Suprapubic skin (tissue), 4 donors: ENCODE results near the gene DNAH14. TPM values are rescaled to one million over a fixed set of nuclear protein-coding genes. Genes with fewer than 3 reads are reported as not detected.

ENCODE experiments used
- DNase-seq, 2 donors: peaks; one replicate each; pipeline ENCODE4 v3.0.0-alpha.2; 2019; ENCODE audit warnings: low spot score in 2 of 2
- H3K27ac ChIP-seq: fragments of 200-600 bp; sonication (generic); one replicate; pipeline ENCODE4 v1.5.1; 2019
- H3K27me3 ChIP-seq: fragments of 200-600 bp; sonication (generic); one replicate; pipeline ENCODE4 v1.5.1; 2019
- H3K36me3 ChIP-seq: fragments of 200-600 bp; sonication (generic); one replicate; pipeline ENCODE4 v1.5.1; 2019
- H3K4me1 ChIP-seq: fragments of 200-600 bp; sonication (generic); one replicate; pipeline ENCODE4 v1.5.1; 2019
- H3K4me3 ChIP-seq: fragments of 200-600 bp; sonication (generic); one replicate; pipeline ENCODE4 v1.5.1; 2019; ENCODE audit warnings: mild to moderate bottlenecking
- H3K9me3 ChIP-seq: fragments of 200-600 bp; sonication (generic); one replicate; pipeline ENCODE4 v1.5.1; 2019
- CTCF ChIP-seq, 2 donors: fragments of 200-600 bp in 1 of 2; fragments of 450-650 bp in 1 of 2; sonication (generic) in 1 of 2; IDR thresholded peaks; one replicate each; pipeline ENCODE4 v1.5.1; 2016 to 2019; ENCODE audit warnings: antibody characterized with exemption in 2 of 2, mild to moderate bottlenecking in 1 of 2, moderate library complexity in 1 of 2
- EP300 ChIP-seq: sonication (generic); formaldehyde crosslinking; IDR thresholded peaks from one replicate; pipeline ENCODE4 v1.6.1; 2017; ENCODE audit warnings: antibody characterized with exemption
- POLR2A ChIP-seq, 2 donors: fragments of 450-650 bp; IDR thresholded peaks; one replicate each; pipeline ENCODE4 v1.6.1; 2017; ENCODE audit warnings: antibody characterized with exemption in 2 of 2, mild to moderate bottlenecking in 2 of 2, moderate library complexity in 2 of 2
- POLR2AphosphoS5 ChIP-seq, 3 donors: sonication (generic); formaldehyde crosslinking; IDR thresholded peaks; one replicate each; pipeline ENCODE4 v1.6.1; 2017; ENCODE audit warnings: antibody characterized with exemption in 3 of 3
- WGBS: methylation state at CpG from one replicate; pipeline ENCODE4 v1.1.5; 2018; 5-methylcytosine and 5-hydroxymethylcytosine counted together
- total RNA-seq, 4 donors: library from RNA; depleted of rRNA; stranded (reverse); fragments of >200 nt; gene quantifications; one replicate each; pipeline ENCODE4 v1.1.0, GENCODE V29; 2016

The DNAH14 gene
- total RNA-seq, 4 donors from 2014 or later: 4.2 to 6.2 (median 5.4) TPM

DNA sequence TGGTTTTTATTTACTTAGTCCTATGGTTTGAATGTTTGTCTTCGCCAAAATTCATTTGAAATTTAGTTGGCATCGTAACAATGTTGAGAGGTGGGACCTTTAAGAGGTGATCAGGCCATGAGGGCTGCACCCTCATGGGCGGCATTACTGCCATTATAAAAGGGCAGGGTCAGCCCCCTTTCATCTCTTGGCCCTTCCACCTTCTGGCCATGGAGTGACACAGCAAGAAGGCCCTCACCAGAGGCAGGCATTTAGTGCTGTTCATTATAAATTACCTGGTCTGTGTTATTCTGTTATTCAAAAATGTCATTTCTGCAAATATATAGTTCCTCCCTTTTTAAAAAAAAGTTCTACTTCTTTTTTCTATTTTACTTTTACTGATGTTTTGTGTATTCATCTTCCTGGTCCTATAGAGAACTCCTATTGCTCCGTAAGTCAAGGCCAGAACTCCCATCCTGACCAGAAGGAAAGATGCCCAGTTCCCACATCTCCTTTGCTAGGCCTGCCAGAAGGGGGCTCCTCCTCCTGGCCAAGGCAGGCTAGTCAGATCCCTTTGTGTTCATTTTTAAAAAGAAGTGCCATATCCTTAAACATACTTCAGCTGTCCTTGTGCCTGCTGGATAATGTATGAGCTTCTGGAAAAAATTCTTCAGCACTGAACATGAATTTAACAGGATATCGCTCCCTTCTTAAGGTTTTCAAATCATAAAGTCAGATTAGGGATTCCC lies 508.4 kb downstream of the DNAH14 start:
- Histone ChIP-seq H3K4me1 (no peaks in the 10 kb centered on the region), H3K36me3 (no peaks in the 10 kb centered on the region), H3K27me3 (no peaks in the 10 kb centered on the region), H3K9me3 (no peaks in the 10 kb centered on the region), H3K4me3 (no peak overlapping the region), H3K27ac (no peak overlapping the region)
- 91% methylated on average over 5 of the region's 5 CpGs for WGBS
- TF ChIP-seq POLR2A (IDR thresholded peaks at IDR 0.05) (no peak), EP300 (no peak), CTCF (IDR thresholded peaks at IDR 0.05) (no peak), POLR2AphosphoS5 (IDR thresholded peaks at IDR 0.05) (no peak)
- no peak for DNase-seq

- Histone ChIP-seq H3K4me1 (peaks cover 13% of the 10 kb centered on the region), H3K27me3 (no peaks in the 10 kb centered on the region), H3K27ac (no peak overlapping the region), H3K9me3 (no peaks in the 10 kb centered on the region), H3K36me3 (no peaks in the 10 kb centered on the region), H3K4me3 (no peak overlapping the region)
- WGBS: 72% methylated on average over 4 of the region's 4 CpGs
- DNase-seq: peak in 1 of 2 donors; percentile 41
- no peak for TF ChIP-seq EP300
- TF ChIP-seq POLR2A (IDR thresholded peaks at IDR 0.05): no peak
- no peak for TF ChIP-seq POLR2AphosphoS5 (IDR thresholded peaks at IDR 0.05)
- no peak for TF ChIP-seq CTCF (IDR thresholded peaks at IDR 0.05)
Observed at GRCh38 chr1:225440380-225441221, 511.1 kb downstream of the DNAH14 start.

DNA sequence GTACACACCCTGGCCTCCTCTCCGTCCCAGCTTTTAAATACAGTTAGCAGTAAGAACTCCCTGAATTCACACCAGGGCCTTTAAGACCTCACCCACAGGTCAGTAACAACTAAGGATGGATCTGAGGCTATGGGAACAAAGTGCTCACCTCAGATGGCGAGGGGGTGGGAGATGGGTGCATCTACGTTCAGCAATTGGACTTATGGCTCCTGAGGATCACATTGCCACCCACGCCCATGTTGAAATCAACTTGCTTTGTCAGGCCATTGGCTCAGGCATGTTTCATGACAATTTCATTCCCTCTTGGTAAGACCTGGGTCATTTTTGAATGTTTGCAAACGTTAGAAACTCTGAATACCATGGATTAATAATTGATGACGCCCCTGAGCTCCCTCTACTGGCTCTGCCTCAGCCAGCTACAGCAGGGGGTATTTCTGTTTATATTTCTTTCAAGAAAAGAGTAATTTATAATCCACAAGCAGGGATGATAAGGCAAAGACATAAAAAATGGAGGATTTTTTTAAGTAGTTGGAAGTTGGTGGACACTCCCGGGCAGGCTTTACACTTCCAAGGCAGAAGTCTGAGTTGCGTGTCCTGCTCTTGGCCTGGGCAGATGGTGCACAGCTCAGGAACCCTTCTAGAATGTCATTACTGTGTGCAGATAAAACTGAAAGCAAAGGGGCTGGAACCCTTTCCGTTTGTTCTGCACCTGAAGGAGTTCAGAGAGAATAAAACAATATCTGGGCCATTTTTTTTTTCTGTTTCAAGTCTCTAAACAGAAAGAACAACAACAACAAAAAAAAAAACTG lies 512.0 kb downstream of the DNAH14 start:
- 74% methylated on average over 9 of the region's 9 CpGs for WGBS
- TF ChIP-seq POLR2AphosphoS5 (IDR thresholded peaks at IDR 0.05): no peak
- TF ChIP-seq EP300: no peak
- TF ChIP-seq POLR2A (IDR thresholded peaks at IDR 0.05): no peak
- no peak for TF ChIP-seq CTCF (IDR thresholded peaks at IDR 0.05)
- no peak overlapping the region for H3K27ac ChIP-seq
- no peak overlapping the region for H3K4me3 ChIP-seq
- no peaks in the 10 kb centered on the region for H3K27me3 ChIP-seq
- H3K4me1 ChIP-seq: peaks cover 23% of the 10 kb centered on the region
- DNase-seq: peak in 1 of 2 donors; percentile 43
- H3K9me3 ChIP-seq: no peaks in the 10 kb centered on the region
- H3K36me3 ChIP-seq: no peaks in the 10 kb centered on the region

DNA sequence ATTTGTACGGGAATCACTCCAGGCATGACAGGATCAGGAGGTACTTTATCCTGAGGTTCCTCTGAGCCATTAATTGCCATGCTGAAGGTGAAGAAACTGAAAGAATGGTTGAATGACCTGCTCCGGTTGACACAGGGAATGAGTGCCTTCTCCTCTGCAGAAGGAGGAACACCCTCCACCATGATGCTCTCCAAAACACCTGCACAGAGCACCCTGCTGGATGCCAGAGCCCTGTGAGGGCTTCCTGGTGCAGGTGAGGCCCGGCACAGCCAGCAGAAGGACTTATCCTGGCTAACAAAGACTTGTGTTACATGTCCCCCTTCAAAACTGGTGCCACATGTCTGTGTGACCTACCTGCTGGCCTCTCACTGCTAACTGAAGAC lies 512.6 kb downstream of the DNAH14 start:
- Histone ChIP-seq H3K27me3 (no peaks in the 10 kb centered on the region), H3K9me3 (no peaks in the 10 kb centered on the region), H3K27ac (no peak overlapping the region), H3K4me3 (no peak overlapping the region), H3K36me3 (no peaks in the 10 kb centered on the region), H3K4me1 (peaks cover 29% of the 10 kb centered on the region)
- WGBS: 66% methylated on average over 3 of the region's 3 CpGs
- TF ChIP-seq POLR2AphosphoS5 (IDR thresholded peaks at IDR 0.05) (no peak), POLR2A (IDR thresholded peaks at IDR 0.05) (no peak), CTCF (IDR thresholded peaks at IDR 0.05) (no peak), EP300 (no peak)
- peak in 1 of 2 donors; percentile 26 for DNase-seq
